Activated CD4-positive, alpha-beta T cell treated with anti-CD3 and anti-CD28 coated beads for 36 hours (primary cell): Measurements from ENCODE around the gene UBE2QL1. TPM values are rescaled to one million over a fixed set of nuclear protein-coding genes. Genes with fewer than 3 reads are reported as not detected.

Source experiments
- total RNA-seq, 2 experiments: library from RNA; stranded (reverse); gene quantifications; one replicate each; pipeline ENCODE4 v1.2.3, GENCODE V29; 2021

UBE2QL1 gene
- total RNA-seq, 2 experiments from 2014 or later, result not detected

Other genes starting within 250 kb of the UBE2QL1 start
- 10 to 100 TPM; 40.4 to 50.8 TPM for gene MED10, start 70.3 kb upstream of the UBE2QL1 start, total RNA-seq
- gene NSUN2, start 184.2 kb downstream of the UBE2QL1 start, total RNA-seq, result 10 to 100 TPM; 91.1 to 97.1 TPM
- gene SRD5A1, start 184.6 kb downstream of the UBE2QL1 start, total RNA-seq, result 10 to 100 TPM in 1 of 2 experiments, 1 to 10 TPM in 1; 7.6 to 11.1 TPM